SHP77 treated with DMSO at 0.1 percent for 48 hours (cell line): ENCODE measurements around the gene HNRNPM.

Experiments used
- DNase-seq: peaks from one replicate; lab custom pipeline; 2025; lab: John Stamatoyannopoulos, UW

HNRNPM gene

DNA sequence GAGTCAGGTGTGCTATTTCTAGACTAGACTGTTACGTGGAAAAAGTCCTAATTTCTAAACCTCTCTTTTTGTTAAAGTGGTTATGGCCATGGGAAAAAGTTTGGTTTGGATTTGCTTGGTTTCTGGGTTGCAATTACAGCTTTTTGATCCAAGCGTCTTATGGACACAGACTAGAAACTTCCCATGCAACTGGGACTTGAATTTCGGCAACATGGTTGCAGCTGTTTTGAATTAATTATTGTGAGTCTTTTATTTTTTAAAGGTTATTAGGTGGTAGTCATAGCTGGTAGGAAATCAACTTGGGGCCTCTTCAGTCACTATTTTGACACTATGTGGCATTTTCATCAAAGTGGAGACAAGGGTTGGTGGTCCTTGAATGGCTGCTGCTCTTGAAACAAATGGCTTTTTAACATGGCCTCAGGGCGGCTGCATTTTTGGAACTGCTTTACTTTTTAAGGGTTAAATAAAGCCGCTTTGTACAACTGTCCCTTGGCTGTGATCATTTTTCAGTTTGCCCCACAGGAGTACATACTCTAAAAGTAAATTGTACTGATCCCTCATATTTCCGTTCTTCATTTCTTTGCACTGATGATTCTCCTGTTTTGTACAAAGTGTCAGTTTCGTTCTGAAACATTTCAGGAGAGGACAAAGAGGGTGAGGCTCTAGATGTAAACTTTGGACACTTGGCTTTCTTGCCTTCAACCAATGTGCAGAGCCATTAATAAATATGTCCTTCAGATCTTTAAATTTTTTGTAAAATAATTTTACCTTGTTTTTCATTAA is 15.9 kb downstream of the HNRNPM start:
- no peak for DNase-seq

DNA sequence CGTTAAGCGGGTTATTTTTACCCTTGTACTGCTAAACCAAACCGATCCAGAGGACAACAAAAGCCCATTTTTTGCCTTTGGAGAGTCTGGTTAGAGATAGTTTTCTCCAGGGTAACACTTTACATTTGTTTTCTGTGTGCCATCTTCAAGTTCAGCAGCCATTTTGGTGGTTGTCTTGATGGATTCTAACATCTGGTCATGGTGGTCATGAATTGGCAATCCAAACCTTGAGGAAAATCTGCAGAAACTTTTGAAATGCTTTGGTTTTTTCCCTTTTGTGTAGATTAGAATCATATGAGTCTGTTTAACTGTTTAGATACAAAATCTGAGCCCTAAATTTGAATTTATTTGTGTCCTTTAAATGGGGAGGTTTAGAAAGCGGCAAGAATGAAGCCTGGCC is 16.6 kb downstream of the HNRNPM start:
- no peak for DNase-seq

- DNase-seq = no peak
Observed at GRCh38 chr19:8461891-8462290, 17.1 kb downstream of the HNRNPM start.

DNA sequence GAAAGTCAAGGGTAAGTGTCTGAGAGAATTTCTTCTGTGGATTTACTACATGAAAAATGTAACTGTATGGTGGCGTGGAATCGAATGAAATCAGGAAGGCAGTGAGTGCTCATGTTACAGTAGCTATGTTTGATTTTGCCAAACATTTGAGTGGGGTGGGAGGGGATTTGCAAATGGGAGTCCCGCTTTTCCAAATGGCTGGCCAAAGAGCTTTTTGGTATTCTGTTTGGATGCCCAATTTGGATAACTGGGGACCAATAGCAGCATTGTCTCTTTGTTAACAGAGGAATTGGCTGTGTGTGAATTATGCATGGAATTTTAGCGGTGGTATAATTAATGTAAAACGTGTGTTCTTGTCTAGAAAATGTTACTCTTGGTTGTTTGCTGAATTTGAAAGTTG is 17.8 kb downstream of the HNRNPM start:
- no peak for DNase-seq

DNA sequence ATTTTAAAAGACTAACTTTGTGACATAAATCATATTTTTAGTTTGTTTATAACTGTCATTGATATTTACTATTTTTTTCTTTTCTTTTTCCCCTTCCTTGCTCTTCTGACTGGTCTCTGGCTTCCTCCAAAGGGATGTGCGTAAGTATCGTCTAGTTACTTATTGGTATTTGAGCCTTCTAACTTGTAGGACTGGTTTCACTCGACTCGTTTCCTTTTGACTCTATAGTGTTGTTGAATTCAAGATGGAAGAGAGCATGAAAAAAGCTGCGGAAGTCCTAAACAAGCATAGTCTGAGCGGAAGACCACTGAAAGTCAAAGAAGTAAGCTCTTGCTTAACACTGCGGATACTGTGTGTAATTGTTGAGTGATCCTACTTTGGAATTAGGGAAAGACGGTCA is 18.6 kb downstream of the HNRNPM start:
- no peak for DNase-seq

- no peak for DNase-seq
Observed at GRCh38 chr19:8466018-8466417, 21.2 kb downstream of the HNRNPM start.

DNA sequence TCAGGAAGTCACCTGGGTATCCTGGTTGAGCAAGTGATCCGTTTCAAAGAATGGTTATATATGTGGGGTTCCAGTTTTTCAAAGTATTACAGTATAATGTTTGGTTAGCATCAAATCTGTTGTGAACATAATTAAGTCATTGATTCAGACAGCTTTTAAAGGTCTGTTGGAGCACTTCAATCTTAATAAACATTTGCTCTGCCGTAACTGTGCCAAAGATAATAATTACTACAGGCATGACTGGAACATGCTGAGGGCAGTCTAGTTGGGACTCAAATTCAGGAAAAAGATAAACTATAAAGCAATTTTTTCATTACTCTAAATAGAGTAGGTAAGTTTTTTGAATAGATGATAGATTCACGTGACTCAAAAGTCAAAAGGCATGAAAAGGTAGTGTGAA is 23.3 kb downstream of the HNRNPM start:
- DNase-seq = no peak

DNA sequence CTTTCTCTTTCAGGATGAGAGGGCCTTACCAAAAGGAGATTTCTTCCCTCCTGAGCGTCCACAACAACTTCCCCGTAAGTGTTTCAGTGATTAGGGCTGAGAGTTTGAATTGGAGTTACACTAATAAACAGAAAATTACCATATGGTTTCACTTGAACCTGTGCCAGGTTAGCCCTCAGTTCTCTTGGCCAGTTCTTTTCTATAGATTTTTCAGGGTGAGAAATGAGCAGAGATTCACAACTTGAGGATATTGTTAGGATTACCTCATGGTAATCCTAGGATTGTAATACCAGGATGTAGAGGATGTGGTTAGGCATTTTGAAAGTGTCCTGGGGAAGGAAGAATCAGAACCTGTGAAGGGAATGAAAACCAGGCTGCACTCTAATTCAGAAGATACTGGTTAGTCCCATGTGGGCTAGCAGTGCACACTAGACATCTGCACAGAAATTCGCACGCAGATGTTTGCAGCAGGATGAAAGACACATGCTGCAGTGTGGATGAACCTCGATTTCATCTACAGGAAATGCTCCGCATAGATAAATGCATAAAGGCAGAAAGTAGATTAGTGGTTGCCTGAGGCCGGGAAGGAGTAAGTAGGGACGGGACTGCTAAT is 24.1 kb downstream of the HNRNPM start:
- no peak for DNase-seq

GRCh38 chr19:8469613-8470368 is 25.0 kb downstream of the HNRNPM start:
- no peak for DNase-seq

GRCh38 chr19:8473648-8474476 is 29.1 kb downstream of the HNRNPM start:
- DNase-seq = no peak

GRCh38 chr19:8475005-8475404 is 30.2 kb downstream of the HNRNPM start:
- DNase-seq = no peak

- no peak for DNase-seq
Observed at GRCh38 chr19:8476524-8476923, 31.7 kb downstream of the HNRNPM start.

GRCh38 chr19:8477889-8478288 is 33.1 kb downstream of the HNRNPM start:
- no peak for DNase-seq

GRCh38 chr19:8478598-8478997 is 33.8 kb downstream of the HNRNPM start:
- DNase-seq = no peak

GRCh38 chr19:8481201-8481600 is 36.4 kb downstream of the HNRNPM start:
- DNase-seq = no peak

DNA sequence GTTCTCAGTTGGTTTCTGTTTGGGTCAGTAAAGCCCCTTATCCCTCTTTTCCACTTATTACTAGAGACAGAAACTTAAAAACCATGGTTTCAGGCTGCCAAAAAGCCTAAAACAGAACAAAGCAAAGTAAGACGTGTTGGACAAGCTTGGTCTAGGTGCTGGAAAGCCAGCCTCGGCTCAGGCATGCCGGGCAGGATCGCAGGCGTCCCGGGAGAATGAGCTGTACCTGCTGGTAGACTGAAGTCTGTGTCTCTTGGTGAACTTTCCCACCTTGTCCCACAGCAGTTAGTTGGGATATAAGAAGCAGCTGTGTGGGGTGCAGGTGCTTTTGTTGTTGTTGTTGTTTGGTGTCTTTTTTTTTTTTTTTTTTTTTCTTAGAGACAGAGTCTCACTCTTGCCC is 36.8 kb downstream of the HNRNPM start:
- no peak for DNase-seq

GRCh38 chr19:8482696-8483095 is 37.9 kb downstream of the HNRNPM start:
- no peak for DNase-seq

GRCh38 chr19:8483165-8483564 is 38.4 kb downstream of the HNRNPM start:
- DNase-seq = no peak

DNA sequence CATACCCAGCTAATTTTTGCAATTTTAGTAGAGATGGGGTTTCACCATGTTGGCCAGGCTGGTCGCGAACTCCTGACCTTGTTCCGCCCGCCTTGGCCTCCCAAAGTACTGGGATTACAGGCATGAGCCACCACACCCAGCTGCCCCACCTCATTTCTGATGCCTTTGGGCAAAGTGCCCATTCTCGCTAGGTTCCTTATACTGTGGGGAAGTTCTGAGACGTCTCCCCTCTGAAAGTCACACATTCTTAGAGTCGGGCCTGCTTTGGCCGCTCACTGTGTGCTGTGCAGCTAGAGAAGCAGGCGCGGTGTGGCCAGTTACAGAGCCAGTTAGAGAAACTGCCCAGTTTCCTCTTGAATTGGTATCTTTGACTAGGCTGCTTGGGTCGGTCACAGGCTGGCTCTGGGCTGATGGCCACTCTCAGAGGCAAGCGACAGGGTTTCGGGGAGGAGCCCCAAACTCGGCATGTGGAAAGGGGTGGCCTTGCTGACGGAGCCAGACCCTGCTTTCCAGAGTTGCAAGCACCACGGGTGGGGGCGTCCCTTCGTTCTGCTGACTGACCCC is 39.6 kb downstream of the HNRNPM start:
- no peak for DNase-seq

DNA sequence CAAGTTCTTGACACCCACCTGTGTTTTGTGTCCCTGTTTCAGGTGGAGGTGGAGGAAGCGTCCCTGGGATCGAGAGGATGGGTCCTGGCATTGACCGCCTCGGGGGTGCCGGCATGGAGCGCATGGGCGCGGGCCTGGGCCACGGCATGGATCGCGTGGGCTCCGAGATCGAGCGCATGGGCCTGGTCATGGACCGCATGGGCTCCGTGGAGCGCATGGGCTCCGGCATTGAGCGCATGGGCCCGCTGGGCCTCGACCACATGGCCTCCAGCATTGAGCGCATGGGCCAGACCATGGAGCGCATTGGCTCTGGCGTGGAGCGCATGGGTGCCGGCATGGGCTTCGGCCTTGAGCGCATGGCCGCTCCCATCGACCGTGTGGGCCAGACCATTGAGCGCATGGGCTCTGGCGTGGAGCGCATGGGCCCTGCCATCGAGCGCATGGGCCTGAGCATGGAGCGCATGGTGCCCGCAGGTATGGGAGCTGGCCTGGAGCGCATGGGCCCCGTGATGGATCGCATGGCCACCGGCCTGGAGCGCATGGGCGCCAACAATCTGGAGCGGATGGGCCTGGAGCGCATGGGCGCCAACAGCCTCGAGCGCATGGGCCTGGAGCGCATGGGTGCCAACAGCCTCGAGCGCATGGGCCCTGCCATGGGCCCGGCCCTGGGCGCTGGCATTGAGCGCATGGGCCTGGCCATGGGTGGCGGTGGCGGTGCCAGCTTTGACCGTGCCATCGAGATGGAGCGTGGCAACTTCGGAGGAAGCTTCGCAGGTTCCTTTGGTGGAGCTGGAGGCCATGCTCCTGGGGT is 41.0 kb downstream of the HNRNPM start:
- DNase-seq = no peak

GRCh38 chr19:8486661-8487136 is 41.9 kb downstream of the HNRNPM start:
- no peak for DNase-seq
